CD4-positive, alpha-beta T cell (primary cell): Measurements from ENCODE around the gene BTG2. TPM values are rescaled to one million over a fixed set of nuclear protein-coding genes. Genes with fewer than 3 reads are reported as not detected.
A peak's percentile ranks its signal among the peaks of the same experiment; 100 is the strongest.

ENCODE experiments used
- ATAC-seq: fragments of 200-7000 bp; cut with Tn5 transposase; one replicate; pipeline ENCODE4 v1.10.0; 2022; ENCODE audit warnings: mild to moderate bottlenecking; ENCODE audit not compliant: poor library complexity
- CTCF ChIA-PET: fragments of 350-600 bp; sonication (Branson Sonifier 250); formaldehyde crosslinking; loops from one replicate; lab custom pipeline; 2021; ENCODE audit warnings: antibody characterized with exemption, inconsistent platforms; lab: Charles Lee
- POLR2A ChIA-PET: fragments of 350-600 bp; sonication (Branson Sonifier 250); formaldehyde crosslinking; loops from one replicate; lab custom pipeline; 2021; ENCODE audit warnings: antibody characterized with exemption, inconsistent platforms; lab: Charles Lee
- DNase-seq, 14 experiments: peaks; one replicate each; pipeline ENCODE4 v3.0.0-alpha.2; 2013 to 2020; ENCODE audit warnings: mixed read lengths in 2 of 14
- H3K27ac ChIP-seq, 2 donors: one replicate each; pipeline versions ENCODE4 v1.5.1 to v1.7.0; 2013; ENCODE audit warnings: low read length in 2 of 2, low read depth in 1 of 2, mild to moderate bottlenecking in 1 of 2
- H3K27me3 ChIP-seq, 2 experiments: 1 replicate in 1 of 2; 2 replicates in 1 of 2; pipeline versions ENCODE4 v1.6.1 to v1.7.0; 2013; ENCODE audit warnings: low read length in 2 of 2, control low read depth in 1 of 2, mild to moderate bottlenecking in 1 of 2, moderate library complexity in 1 of 2; ENCODE audit not compliant: insufficient read depth in 2 of 2, control insufficient read depth in 1 of 2
- H3K36me3 ChIP-seq: one replicate; pipeline ENCODE4 v1.6.1; 2013; ENCODE audit warnings: low read length, control low read depth; ENCODE audit not compliant: insufficient read depth
- H3K4me1 ChIP-seq: one replicate; pipeline ENCODE4 v1.6.1; 2013; ENCODE audit warnings: low read length, control low read depth; ENCODE audit not compliant: insufficient read depth
- H3K4me3 ChIP-seq: one replicate; pipeline ENCODE4 v1.5.1; 2013; ENCODE audit warnings: mild to moderate bottlenecking, low read length, moderate library complexity
- H3K9me3 ChIP-seq, 2 experiments: 1 replicate in 1 of 2; 2 replicates in 1 of 2; pipeline versions ENCODE4 v1.6.1 to v1.7.0; 2013; ENCODE audit warnings: low read length in 2 of 2, mild to moderate bottlenecking in 2 of 2, control low read depth in 1 of 2, moderate library complexity in 1 of 2; ENCODE audit not compliant: control insufficient read depth in 1 of 2, insufficient read depth in 1 of 2
- H3K27ac Mint-ChIP-seq: one replicate; pipeline ENCODE4 v1.8.0; 2020; ENCODE audit warnings: mixed read lengths
- H3K27me3 Mint-ChIP-seq: one replicate; pipeline ENCODE4 v1.8.0; 2021; ENCODE audit warnings: mixed read lengths
- H3K36me3 Mint-ChIP-seq: one replicate; pipeline ENCODE4 v1.8.0; 2021; ENCODE audit warnings: low read depth, mixed read lengths
- H3K4me1 Mint-ChIP-seq: one replicate; pipeline ENCODE4 v1.8.0; 2021; ENCODE audit warnings: low read depth, mixed read lengths
- H3K4me3 Mint-ChIP-seq: one replicate; pipeline ENCODE4 v1.8.0; 2020; ENCODE audit warnings: mild to moderate bottlenecking, mixed read lengths
- H3K9me3 Mint-ChIP-seq: one replicate; pipeline ENCODE4 v1.8.0; 2020; ENCODE audit warnings: mixed read lengths
- intact Hi-C, 2 experiments: fragments of 100-400 bp; cut with DNase I in 1 of 2; cut with micrococcal nuclease in 1 of 2; formaldehyde crosslinking; loops; one replicate each; pipeline versions ENCODE4 v1.15.1 to v1.9.0; 2023 to 2025; cut with DNase I, micrococcal nuclease
- total RNA-seq, 174 experiments: library from RNA in 2 of 174; stranded (reverse) in 2 of 174; gene quantifications; one replicate each; pipeline ENCODE4 v1.2.3 and lab custom pipeline; 2021 to 2026
- TF ChIP-seq, protein P1 (sequence below): fragments of 200-600 bp; IDR thresholded peaks from one replicate; pipeline ENCODE4 v1.8.0; 2022; ENCODE audit warnings: antibody characterized with exemption, mild to moderate bottlenecking

BTG2 gene
- total RNA-seq, 2 experiments from 2014 or later, result 802 to 849 TPM

DNA sequence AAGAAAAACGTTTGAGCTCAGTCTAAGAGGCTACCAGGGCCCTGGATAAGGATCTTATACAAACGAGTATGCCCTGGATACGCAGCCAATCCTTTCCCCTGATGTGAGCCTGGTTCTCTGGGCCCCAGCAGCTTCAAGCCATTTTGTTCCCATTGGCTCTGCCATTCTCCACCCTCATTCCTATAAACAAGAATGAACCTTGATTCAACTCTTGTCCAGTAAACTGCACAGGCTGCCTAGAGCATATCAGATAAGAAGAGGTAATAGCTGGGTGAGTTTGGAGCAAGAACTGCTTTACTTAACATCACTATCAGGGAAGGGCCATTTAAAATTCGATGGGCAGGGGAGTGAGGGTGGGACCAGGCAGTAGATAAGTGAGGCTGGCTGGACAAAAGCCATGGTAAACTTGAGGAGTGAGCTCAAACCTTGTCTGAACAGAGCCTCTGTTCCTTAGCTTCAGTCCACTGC is 11.3 kb downstream of the BTG2 start:
- no peak overlapping the region for H3K4me3 ChIP-seq
- CTCF ChIA-PET, result interaction anchor here (1.2 to 2.0 kb wide), 3 partner anchors 11 to 49 kb away, joined by 3 to 7 read pairs (median 7); no protein-coding TSS in a partner anchor
- ATAC-seq, result no peak
- intact Hi-C loops, result no loop called here
- POLR2A ChIA-PET, result interaction anchor here (0.6 to 4.3 kb wide), 7 partner anchors 9 to 44 kb away, joined by 3 to 55 read pairs (median 6); partner anchors contain the start of gene BTG2
- H3K27me3 Mint-ChIP-seq, result no peaks in the 10 kb centered on the region
- H3K27ac Mint-ChIP-seq, result peak overlapping the region; percentile 15
- TF ChIP-seq, protein P1, sequence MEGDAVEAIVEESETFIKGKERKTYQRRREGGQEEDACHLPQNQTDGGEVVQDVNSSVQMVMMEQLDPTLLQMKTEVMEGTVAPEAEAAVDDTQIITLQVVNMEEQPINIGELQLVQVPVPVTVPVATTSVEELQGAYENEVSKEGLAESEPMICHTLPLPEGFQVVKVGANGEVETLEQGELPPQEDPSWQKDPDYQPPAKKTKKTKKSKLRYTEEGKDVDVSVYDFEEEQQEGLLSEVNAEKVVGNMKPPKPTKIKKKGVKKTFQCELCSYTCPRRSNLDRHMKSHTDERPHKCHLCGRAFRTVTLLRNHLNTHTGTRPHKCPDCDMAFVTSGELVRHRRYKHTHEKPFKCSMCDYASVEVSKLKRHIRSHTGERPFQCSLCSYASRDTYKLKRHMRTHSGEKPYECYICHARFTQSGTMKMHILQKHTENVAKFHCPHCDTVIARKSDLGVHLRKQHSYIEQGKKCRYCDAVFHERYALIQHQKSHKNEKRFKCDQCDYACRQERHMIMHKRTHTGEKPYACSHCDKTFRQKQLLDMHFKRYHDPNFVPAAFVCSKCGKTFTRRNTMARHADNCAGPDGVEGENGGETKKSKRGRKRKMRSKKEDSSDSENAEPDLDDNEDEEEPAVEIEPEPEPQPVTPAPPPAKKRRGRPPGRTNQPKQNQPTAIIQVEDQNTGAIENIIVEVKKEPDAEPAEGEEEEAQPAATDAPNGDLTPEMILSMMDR, result no peak
- H3K36me3 ChIP-seq, result peaks cover 4% of the 10 kb centered on the region
- H3K9me3 ChIP-seq, result no peaks in the 10 kb centered on the region
- H3K9me3 Mint-ChIP-seq, result no peaks in the 10 kb centered on the region
- no peak overlapping the region for H3K27ac ChIP-seq
- DNase-seq, result no peak
- H3K4me1 Mint-ChIP-seq, result peaks cover 68% of the 10 kb centered on the region
- H3K4me3 Mint-ChIP-seq, result no peak overlapping the region
- no peaks in the 10 kb centered on the region for H3K27me3 ChIP-seq
- peaks cover 48% of the 10 kb centered on the region for H3K4me1 ChIP-seq
- H3K36me3 Mint-ChIP-seq, result peaks cover 16% of the 10 kb centered on the region

GRCh38 chr1:203317429-203318228 is 12.3 kb downstream of the BTG2 start:
- DNase-seq, result no peak
- no peaks in the 10 kb centered on the region for H3K27me3 Mint-ChIP-seq
- ChIA-PET POLR2A (interaction anchor here (0.9 to 4.3 kb wide), 5 partner anchors 8 to 37 kb away, joined by 3 to 55 read pairs (median 3); partner anchors contain the start of gene BTG2), CTCF (interaction anchor here (0.6 to 2.0 kb wide), 4 partner anchors 10 to 50 kb away, joined by 4 to 7 read pairs (median 6); no protein-coding TSS in a partner anchor)
- intact Hi-C loops, result no loop called here
- Histone ChIP-seq H3K36me3 (no peaks in the 10 kb centered on the region), H3K27ac (no peak overlapping the region), H3K4me1 (peaks cover 51% of the 10 kb centered on the region), H3K27me3 (no peaks in the 10 kb centered on the region), H3K4me3 (no peak overlapping the region), H3K9me3 (no peaks in the 10 kb centered on the region)
- peak overlapping the region; percentile 12 for H3K4me3 Mint-ChIP-seq
- no peak for ATAC-seq
- peaks cover 13% of the 10 kb centered on the region for H3K36me3 Mint-ChIP-seq
- TF ChIP-seq, protein P1, result no peak
- H3K9me3 Mint-ChIP-seq, result no peaks in the 10 kb centered on the region
- H3K4me1 Mint-ChIP-seq, result peaks cover 73% of the 10 kb centered on the region
- peak overlapping the region; percentile 66 for H3K27ac Mint-ChIP-seq

DNA sequence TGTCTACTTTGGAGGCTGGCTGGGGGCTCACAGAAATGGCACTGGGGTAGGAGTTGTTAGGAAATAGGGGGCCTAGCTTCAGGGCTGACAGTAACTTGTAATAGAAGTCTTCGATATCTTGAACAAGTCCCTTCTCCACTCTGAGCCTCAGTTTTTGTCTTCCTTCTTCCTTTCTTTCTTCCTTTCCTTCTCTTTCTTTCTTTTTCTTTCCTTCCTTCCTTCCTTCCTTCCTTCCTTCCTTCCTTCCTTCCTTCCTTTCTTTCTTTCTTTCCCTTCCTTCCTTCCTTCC is 12.9 kb downstream of the BTG2 start:
- no peak overlapping the region for H3K27ac Mint-ChIP-seq
- no peaks in the 10 kb centered on the region for H3K27me3 Mint-ChIP-seq
- Histone ChIP-seq H3K27me3 (no peaks in the 10 kb centered on the region), H3K36me3 (no peaks in the 10 kb centered on the region), H3K4me3 (no peak overlapping the region), H3K9me3 (no peaks in the 10 kb centered on the region), H3K4me1 (peaks cover 56% of the 10 kb centered on the region), H3K27ac (no peak overlapping the region)
- DNase-seq (no peak), ATAC-seq (no peak)
- peaks cover 11% of the 10 kb centered on the region for H3K36me3 Mint-ChIP-seq
- POLR2A ChIA-PET, result interaction anchor here (0.9 to 4.3 kb wide), 4 partner anchors 8 to 38 kb away, joined by 3 to 55 read pairs (median 24); partner anchors contain the start of gene BTG2
- TF ChIP-seq, protein P1, result no peak
- peaks cover 78% of the 10 kb centered on the region for H3K4me1 Mint-ChIP-seq
- CTCF ChIA-PET, result interaction anchor here (1.0 to 2.0 kb wide), 3 partner anchors 9 to 51 kb away, joined by 4 to 7 read pairs (median 7); no protein-coding TSS in a partner anchor
- H3K4me3 Mint-ChIP-seq, result no peak overlapping the region
- H3K9me3 Mint-ChIP-seq, result no peaks in the 10 kb centered on the region
- intact Hi-C loops, result no loop called here
